Smooth muscle cell of the brain vasculature (primary cell): ENCODE results near the gene GALNT12.
A peak's percentile ranks its signal among the peaks of the same experiment; 100 is the strongest.

Experiments used
- DNase-seq: peaks from one replicate; pipeline ENCODE4 v3.0.0-alpha.2; 2012; ENCODE audit warnings: low read depth, low spot score

Gene GALNT12

DNA sequence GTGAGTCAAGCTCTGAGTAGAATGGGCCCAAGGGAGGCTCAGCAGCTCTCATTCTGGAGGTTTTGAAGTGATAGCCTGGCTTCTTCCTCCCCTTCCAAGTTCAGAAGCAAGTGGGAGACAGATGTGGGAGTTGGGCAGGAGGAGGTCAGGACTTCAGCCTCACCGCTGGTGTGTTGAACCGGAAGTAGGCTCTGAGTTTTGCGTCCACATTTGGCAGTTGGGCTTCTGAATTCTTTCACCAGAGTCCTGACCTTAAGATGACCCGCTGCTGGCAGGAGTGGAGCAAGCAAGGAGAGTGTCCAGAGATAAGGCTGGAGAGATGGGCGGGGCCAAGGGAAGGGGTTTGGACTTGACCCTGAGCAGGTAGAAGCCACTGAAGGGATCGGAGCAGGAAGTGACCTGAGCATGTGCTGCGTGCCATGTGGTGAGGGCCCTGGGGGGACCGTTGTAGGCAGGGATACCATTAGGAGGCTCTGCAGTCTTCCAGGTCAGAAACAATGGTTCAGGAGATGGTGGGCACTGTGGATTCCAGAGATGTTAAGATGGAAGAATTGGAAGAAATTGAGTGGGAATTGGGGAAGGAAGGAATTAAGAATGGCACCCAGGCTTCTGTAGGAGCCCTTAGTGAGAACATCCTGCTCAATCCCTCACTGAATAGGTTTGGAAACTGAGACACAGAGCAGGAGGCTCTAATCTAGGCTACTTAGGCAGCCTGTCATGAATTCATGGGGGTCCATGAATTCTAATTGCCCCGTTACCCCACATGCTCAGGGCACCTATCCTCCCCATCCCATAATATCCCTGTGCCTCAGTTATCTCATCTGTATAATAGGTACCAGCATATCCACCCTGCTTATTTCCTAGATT, 25.9 kb downstream of the GALNT12 start:
- no peak for DNase-seq

GRCh38 chr9:98834386-98834785, 26.9 kb downstream of the GALNT12 start:
- DNase-seq, result no peak

GRCh38 chr9:98836206-98836605, 28.7 kb downstream of the GALNT12 start:
- no peak for DNase-seq

DNA sequence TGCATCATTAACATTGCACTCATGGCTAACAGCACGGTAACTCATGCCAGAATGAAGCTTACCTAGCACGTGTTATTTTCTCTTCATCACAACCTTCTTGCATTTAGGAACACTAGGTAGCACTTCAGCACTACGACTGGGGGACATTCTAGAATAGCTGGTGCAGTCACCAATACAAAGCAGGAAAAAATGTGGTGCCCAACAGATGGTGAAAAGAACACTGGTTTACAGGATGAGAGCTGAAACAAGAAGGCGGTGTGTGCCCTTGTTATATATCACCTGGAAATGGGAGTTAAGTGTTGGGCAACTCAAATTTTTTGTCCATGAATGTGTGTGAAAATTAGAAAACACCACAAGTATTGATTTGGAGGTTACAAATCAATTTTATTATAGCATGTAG, 30.0 kb downstream of the GALNT12 start:
- DNase-seq, result no peak

DNA sequence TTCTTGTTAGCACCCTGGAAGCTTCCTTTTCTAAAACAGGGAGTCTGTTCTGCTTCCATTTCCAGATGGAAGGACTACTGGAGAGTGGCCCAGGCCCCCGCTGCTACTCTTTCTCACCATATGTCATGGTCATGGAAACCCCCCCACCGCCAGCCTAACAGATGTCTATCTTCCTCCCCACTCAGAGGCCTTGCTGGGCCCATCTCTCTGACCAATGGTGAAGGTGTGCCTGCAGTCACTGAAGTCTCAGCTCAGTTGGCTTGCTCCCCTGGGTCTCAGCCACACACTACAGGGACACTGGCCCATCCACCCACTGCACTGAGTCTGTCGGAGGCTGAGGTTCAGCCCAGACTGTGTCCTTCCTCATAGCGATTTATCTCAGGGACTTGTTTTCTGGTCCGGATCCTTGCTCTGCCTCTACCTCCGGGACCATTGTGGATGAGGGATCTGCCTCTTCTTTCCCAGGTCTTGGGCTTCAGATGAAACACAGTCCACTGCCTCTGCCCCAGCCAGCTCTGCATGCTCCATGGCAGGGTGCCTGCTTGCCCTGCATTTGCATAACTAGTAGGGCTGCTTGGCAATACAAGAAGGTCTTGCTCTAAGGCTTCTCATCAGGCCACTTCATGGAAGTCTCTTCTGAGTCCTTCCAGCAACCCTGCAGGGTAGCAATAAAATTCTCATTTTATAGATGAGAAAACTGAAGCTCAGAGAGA, 30.8 kb downstream of the GALNT12 start:
- no peak for DNase-seq

DNA sequence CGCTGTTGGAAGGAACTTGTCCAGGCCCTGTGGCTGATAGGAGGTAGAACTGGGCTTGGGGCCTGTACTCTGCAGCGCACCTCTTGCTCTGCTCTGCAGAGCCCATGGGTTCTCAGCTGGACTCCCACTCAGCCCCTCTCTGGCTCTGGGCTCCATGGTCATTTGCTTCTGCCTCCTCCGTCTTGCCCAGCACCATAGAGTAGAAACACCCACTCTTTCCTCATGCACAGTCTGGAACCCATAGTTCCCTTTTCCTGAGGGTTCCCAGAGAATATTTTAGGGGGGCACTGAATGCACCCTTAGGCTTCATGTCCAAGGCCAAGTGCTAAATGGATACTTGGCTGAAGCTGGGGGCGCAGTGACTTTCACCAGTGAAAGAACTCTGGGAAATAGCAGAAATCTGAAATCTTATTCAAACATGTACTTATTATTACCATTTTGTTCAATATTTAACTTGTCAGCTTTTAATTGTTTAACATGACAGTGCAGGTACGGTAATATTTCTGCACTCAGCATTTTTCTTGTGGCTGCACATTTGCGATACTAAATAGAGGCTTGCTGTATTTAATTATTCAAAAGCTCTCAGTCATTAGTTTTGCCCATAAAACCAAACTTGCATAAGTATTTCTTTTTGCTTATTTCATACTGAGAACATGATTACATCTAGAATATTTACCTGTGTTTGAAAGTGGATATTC, 31.5 kb downstream of the GALNT12 start:
- DNase-seq, result no peak

DNA sequence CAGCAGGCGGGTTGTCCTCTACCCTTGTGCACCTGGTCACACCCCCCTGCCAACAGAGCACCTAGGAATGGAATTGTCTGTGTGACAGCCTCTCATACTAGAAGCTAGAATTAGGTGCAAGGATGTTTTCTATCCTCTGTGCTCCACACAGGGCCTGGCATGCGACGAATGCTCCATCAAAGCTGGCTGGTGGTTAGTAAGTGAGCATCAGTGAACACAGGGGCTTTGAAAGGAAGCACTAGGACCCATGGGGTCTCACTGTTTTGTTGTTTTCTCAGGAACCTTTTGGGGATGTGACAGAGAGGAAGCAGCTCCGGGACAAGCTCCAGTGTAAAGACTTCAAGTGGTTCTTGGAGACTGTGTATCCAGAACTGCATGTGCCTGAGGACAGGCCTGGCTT, 32.3 kb downstream of the GALNT12 start:
- DNase-seq, result no peak

DNA sequence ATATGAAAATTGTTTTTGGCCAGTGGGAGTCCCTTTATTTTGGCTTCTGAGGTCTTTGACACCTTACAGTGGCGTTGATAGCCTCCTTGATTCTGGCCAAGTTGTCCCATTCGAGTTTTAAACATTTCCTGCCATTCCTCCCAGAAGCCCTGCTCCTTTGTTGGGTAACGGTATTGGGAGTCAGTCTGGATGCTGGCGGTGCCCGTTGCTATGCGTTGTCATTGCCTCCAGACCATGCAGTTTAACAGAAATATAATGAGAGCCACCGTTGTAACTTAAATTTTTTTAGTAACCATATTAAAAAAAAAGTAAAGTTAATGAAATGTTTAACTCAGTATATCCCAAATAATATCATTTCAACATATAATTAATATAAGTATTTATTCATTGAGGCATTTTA, 35.0 kb downstream of the GALNT12 start:
- DNase-seq, result no peak

GRCh38 chr9:98846081-98846480, 38.6 kb downstream of the GALNT12 start:
- DNase-seq, result no peak

DNA sequence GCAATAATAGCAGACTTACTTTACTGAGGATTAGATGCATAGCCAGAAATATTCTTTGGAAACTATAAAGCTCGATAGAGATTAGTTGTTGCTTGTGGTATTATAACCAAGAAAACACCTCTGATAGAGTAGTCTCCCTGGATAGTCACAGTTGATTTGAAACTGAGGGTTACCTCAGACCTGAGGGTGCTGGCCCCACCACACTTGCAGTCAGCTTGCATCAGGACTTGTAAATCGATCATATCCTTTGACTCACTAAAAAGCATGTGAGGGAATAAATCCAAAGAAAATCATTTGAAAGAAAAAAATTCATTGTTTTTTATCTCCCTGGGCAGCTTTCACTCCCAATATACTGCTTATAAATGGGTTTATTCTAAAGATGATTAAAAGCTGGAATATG, 39.4 kb downstream of the GALNT12 start:
- no peak for DNase-seq

- peak; percentile 72 for DNase-seq
Measured at GRCh38 chr9:98848450-98849149, 41.1 kb downstream of the GALNT12 start.

GRCh38 chr9:98849563-98849962, 42.1 kb downstream of the GALNT12 start:
- no peak for DNase-seq

DNA sequence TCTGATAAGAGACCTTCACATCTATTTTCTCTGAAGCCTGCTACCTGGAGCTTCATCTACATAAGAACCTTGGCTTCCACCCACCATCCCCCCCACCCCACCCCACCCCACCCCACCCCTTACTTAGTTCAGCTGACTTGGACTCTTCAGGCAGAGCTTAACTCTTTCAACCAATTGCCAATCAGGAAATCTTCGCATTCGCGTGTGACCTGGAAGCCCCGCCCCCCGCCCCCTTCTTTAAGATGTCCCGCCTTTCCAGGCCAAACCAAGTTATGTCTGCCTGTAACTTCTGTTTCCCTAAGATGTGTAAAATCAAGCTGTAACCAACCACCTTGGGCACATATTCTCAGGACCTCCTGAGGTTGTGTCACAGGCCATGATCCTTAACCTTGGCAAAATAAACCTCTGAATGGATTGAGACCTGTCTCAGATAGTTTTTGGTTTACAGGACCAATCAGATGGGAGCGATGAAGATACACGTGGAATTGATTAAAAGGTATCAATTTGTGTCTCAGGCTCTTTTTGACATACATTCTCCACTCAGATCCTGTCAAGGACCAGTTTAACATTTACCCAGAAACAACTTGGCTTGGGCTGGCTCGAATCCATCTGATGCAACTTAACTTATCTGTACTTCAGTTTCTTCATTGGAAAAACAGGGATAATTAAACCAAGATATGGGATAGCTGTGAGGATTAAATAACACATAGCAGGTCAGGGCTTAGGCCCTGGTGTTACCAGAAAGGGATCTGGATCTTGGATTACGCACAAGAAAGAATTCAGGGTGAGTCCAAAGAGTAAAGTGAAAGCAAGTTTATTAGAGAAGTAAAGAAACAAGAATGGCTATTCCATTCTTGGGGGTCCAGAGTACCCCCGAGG, 43.6 kb downstream of the GALNT12 start:
- no peak for DNase-seq

- no peak for DNase-seq
Measured at GRCh38 chr9:98851730-98852459, 44.4 kb downstream of the GALNT12 start.

DNA sequence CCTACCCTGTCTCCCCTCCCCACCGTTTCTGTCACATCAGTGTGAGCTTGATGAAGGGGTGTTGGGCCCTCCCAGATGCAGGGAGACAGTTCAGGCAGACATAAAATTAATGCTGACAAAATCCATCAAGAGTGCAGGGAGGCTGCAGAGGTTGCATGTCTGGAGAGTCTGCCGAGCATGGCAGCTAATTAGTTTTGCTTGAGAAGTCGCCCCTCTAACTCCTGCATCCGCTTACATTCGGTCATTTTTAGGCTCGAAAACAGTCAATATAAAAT, 44.9 kb downstream of the GALNT12 start:
- no peak for DNase-seq

DNA sequence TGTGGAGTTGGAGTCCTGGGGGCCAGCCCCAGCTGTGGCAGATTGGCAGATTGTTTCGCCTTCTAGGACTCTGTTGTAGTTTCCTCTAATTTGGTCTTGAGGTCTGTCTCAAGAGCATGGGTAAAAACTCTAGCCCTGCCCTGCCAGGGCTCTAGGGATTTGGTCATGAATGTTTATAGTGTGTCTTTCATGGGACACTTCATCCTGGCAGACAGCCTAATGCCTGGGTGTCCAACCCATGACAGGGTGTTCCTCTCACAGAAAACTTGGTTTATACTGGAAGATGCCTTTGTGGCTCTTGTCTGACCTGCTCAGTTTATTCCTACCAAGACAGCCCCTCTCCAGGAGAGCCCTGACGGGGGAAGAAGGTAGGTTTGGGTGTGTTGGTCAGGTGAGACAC, 45.5 kb downstream of the GALNT12 start:
- no peak for DNase-seq

- no peak for DNase-seq
Measured at GRCh38 chr9:98854266-98854665, 46.8 kb downstream of the GALNT12 start.

GRCh38 chr9:98855592-98855991, 48.1 kb downstream of the GALNT12 start:
- DNase-seq, result no peak

- no peak for DNase-seq
Measured at GRCh38 chr9:98856982-98857381, 49.5 kb downstream of the GALNT12 start.

DNA sequence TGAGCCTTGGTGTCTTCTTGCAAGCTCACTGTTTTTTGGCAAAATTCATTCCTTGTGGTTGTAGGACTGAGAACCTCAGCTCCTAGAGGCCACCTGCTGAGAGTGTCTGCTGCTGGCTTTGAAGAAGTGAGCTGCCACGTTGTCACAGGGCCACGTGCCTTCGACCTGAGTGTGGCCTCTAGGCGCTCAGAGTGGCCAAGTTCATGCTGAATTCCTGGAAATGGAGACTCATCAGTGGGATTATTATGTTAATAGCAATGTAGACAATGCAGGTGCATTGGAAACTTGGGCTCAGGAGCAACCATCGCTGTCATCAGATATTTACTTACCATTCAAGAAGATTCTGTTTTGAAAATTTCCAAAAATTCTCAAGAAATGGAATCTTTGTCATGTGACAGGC, 52.5 kb downstream of the GALNT12 start:
- DNase-seq, result no peak
